Cardiac muscle cell (in vitro differentiated cells and primary cell): ENCODE results near the gene NKAIN4. TPM values are rescaled to one million over a fixed set of nuclear protein-coding genes. Genes with fewer than 3 reads are reported as not detected.

Experiments used
- DNase-seq, 2 donors: peaks; one replicate each; pipeline versions ENCODE4 v3.0.0 to v3.0.0-alpha.2; 2010 to 2017; ENCODE audit warnings: low read depth in 1 of 2, low spot score in 1 of 2
- H3K27ac ChIP-seq: fragments of 200-600 bp; sonication (generic); 2 replicates; pipeline ENCODE4 v1.5.1; 2016
- H3K27me3 ChIP-seq: fragments of 200-600 bp; sonication (generic); 2 replicates; pipeline ENCODE4 v1.6.0; 2016; ENCODE audit warnings: control low read depth
- H3K36me3 ChIP-seq: fragments of 200-600 bp; sonication (generic); 2 replicates; pipeline ENCODE4 v1.5.1; 2016; ENCODE audit warnings: control low read depth
- H3K4me1 ChIP-seq: fragments of 200-600 bp; sonication (generic); 2 replicates; pipeline ENCODE4 v1.8.1; 2017; ENCODE audit warnings: low read depth, mild to moderate bottlenecking, mixed run types
- H3K4me3 ChIP-seq: fragments of 200-600 bp; sonication (generic); 2 replicates; pipeline ENCODE4 v1.5.1; 2016; ENCODE audit warnings: mild to moderate bottlenecking
- H3K9me3 ChIP-seq: fragments of 200-600 bp; sonication (generic); 2 replicates; pipeline ENCODE4 v1.5.1; 2017; ENCODE audit warnings: low read depth, mild to moderate bottlenecking, control low read depth
- polyA plus RNA-seq: library from polyadenylated mRNA; unstranded; fragments of >200 nt; fragmentation: Nextera tagmentation; extraction: Ambion mirVana; gene quantifications from 2 replicates; pipeline ENCODE4 v1.2.1, GENCODE V29; 2016
- total RNA-seq: library from RNA; depleted of rRNA; stranded (reverse); fragments of >200 nt; gene quantifications from 2 replicates; pipeline ENCODE4 v1.2.3, GENCODE V29; 2016
- TF ChIP-seq, protein P1 (sequence below): IDR thresholded peaks from 2 replicates; pipeline ENCODE4 v1.5.1; 2012; ENCODE audit warnings: low read depth, mild to moderate bottlenecking, low read length

Gene NKAIN4
- total and polyA plus RNA-seq, 2 experiments from 2014 or later, result not detected

DNA sequence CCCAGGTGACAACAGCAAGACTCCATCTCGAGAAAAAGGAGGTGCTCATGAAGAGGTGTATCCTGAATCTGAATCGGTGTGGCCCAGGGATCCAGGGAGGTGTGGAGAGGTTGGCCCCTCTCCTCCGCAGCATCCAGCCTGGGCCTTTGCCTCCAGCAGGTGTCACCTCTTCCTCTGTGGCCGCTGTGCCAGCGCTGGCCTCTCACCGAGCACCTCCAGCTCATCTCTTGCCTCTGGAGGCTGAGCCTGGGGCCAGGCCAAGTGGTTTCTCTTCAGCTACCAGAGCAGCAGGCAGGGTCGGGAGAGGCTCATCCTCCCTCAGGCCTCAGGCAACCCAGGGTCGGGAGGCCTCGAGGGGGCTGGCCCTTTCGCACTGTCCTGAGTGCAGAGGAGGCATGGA, 37.5 kb upstream of the NKAIN4 start:
- Histone ChIP-seq H3K36me3 (peaks cover 7% of the 10 kb centered on the region), H3K4me1 (no peaks in the 10 kb centered on the region), H3K4me3 (no peak overlapping the region), H3K27ac (no peak overlapping the region), H3K27me3 (peaks cover 27% of the 10 kb centered on the region), H3K9me3 (no peaks in the 10 kb centered on the region)
- no peak for DNase-seq
- TF ChIP-seq, protein P1, sequence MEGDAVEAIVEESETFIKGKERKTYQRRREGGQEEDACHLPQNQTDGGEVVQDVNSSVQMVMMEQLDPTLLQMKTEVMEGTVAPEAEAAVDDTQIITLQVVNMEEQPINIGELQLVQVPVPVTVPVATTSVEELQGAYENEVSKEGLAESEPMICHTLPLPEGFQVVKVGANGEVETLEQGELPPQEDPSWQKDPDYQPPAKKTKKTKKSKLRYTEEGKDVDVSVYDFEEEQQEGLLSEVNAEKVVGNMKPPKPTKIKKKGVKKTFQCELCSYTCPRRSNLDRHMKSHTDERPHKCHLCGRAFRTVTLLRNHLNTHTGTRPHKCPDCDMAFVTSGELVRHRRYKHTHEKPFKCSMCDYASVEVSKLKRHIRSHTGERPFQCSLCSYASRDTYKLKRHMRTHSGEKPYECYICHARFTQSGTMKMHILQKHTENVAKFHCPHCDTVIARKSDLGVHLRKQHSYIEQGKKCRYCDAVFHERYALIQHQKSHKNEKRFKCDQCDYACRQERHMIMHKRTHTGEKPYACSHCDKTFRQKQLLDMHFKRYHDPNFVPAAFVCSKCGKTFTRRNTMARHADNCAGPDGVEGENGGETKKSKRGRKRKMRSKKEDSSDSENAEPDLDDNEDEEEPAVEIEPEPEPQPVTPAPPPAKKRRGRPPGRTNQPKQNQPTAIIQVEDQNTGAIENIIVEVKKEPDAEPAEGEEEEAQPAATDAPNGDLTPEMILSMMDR, result no peak

DNA sequence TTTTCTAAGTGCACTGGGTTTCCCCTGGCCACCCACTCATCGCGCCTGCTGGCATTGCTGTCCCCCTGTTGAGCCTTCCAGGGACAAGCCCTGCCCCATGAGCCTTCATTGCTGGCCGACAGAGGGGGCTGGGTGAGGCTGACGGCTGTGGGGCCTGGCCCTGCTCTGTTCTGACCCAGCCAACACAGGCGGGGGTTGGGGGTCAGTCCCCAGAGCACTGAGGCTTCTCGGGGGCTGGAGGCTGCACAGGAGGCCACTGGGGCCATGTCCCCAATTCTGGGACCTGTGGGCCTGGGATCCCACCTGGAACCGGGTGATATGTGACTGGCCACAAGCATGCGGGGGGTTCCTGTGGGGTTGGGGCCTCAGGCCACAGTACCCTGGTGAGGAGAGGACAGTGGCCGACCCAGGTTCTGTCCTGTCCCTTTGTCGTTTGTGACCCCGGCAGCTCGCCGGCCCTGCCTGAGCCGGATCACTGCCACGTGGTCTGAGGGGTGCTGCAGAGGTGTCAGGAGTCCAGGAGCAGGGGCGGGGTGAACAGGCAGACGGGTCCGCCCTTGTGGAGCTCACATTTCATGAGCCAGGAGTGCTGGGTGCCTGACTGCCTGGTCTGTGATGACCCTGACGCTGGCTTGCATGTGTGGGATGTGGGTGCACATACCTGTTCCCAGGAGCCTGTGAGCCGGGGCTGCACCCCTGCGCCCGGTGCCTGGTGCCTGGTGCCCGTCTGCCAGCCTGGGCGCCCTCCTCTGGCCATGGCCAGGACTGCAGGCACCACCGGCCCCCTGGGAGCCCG, 36.6 kb upstream of the NKAIN4 start:
- H3K4me3 ChIP-seq, result no peak overlapping the region
- H3K27me3 ChIP-seq, result peaks cover 17% of the 10 kb centered on the region
- no peak overlapping the region for H3K27ac ChIP-seq
- TF ChIP-seq, protein P1, result peak; percentile 59
- no peaks in the 10 kb centered on the region for H3K9me3 ChIP-seq
- H3K36me3 ChIP-seq, result peaks cover 8% of the 10 kb centered on the region
- DNase-seq, result peak; percentile 38 to 58
- no peaks in the 10 kb centered on the region for H3K4me1 ChIP-seq

DNA sequence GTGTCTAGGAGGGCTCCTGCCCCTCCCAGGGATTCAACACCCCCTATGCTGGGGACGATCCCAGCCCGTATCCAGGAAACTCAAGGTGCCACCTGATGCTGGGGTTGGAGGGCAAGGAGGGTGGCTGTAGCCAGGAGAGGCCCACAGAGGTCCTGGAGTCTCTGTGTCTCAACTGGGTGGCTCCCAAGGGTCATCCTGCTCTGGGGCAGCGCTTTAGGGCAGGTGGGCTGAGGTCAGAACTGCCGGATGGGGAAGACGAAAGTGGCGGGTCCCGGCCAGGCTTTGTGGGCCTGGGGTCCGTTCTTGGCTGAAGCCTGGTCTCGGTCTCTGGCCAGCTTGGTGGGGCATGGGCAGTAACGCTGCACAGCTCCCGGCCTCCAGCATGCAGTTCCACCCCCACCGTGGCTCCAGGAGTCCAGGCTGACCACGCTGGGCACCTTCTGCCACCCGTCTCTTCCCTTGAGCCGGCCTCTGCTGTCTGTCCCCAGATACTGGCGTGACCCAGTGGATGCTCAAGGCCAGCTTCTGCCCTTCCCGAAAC, 35.9 kb upstream of the NKAIN4 start:
- no peak for DNase-seq
- no peaks in the 10 kb centered on the region for H3K9me3 ChIP-seq
- H3K4me1 ChIP-seq, result no peaks in the 10 kb centered on the region
- TF ChIP-seq, protein P1, result no peak
- no peak overlapping the region for H3K27ac ChIP-seq
- H3K36me3 ChIP-seq, result peaks cover 13% of the 10 kb centered on the region
- no peak overlapping the region for H3K4me3 ChIP-seq
- H3K27me3 ChIP-seq, result peaks cover 11% of the 10 kb centered on the region

DNA sequence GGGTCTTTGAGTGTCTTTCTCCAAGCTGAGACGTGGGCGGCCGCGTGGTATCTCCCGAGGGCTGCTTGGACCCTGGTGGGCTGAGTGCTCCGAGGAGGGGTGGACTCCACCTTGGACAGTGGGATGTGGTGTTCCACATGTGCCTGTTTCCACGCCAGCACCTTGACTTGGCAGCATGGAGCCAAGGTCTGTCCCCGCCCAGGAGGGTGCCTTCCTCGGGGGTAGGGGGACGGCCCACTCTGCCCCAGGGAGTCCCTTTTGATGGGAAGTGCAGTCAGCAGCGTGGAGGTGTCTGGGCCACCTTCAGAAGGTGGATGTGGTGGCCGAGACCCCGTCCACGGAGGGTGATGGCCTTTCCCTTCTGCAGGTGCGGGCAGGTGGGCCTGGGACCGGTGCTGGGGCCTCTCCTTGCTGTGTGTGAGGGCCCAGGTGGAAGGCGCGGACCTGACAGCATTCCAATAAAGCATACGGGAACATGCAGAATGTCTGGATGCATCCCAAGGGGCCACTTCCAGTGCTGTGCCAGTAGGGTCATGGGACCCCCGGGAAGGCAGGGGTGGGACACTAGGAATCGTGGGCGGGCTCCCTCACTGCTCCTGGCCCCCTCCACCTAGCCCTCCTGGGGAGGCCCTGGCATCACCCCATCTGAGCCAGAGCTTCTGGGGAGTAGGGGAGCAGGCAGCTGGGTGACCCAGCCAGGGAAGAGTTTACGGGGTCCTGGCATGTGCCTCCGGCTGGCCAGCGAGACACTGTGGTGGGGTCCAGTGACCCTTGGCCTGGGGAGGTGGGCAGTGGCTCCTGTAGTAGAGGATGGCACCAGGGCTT, 35.3 kb upstream of the NKAIN4 start:
- Histone ChIP-seq H3K27me3 (peaks cover 4% of the 10 kb centered on the region), H3K36me3 (peaks cover 13% of the 10 kb centered on the region), H3K9me3 (no peaks in the 10 kb centered on the region), H3K4me1 (no peaks in the 10 kb centered on the region), H3K4me3 (no peak overlapping the region), H3K27ac (no peak overlapping the region)
- TF ChIP-seq, protein P1, result no peak
- DNase-seq, result no peak

DNA sequence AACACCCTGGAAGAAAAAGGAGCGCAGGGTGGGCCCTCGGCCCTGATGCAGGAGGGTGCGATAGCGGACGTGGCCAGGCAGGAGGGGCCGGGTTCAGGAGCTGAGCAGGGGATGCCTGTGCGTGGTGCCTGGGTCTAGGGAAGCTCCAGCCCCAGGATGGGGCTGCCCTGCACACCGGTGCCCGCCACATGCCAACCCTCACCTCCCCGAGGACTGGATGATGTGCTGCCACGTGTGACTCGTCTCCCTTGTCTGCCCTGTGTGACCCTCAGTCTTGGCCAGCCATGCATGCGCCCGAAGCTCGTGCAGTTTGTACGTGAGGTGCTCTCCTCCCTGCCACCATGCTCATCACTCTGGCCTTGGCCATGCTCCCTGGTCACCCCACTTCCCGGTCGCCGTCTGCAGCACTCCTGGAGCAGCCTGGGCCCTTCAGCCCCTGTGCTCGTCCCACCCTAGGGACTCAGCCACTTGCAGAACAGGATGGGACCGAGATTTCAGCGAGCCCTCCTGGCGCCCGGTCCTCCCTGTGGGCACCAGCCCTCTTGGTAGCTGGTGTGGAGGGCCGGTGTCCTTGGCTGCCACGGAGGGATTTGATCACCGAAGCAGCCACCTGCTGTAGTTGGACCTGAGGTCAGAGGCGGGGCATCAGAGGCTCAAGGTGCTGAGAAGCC, 34.5 kb upstream of the NKAIN4 start:
- no peak overlapping the region for H3K4me3 ChIP-seq
- TF ChIP-seq, protein P1, result no peak
- H3K27me3 ChIP-seq, result no peaks in the 10 kb centered on the region
- no peak overlapping the region for H3K27ac ChIP-seq
- peaks cover 13% of the 10 kb centered on the region for H3K36me3 ChIP-seq
- no peak for DNase-seq
- H3K4me1 ChIP-seq, result no peaks in the 10 kb centered on the region
- no peaks in the 10 kb centered on the region for H3K9me3 ChIP-seq
